ENCODE data around the gene DEFB121.
"Not testable (repeated sequence)": the region's sequence is repeated elsewhere in the genome, so short reads cannot be mapped to it uniquely, and the experiment has no call there.

Gene DEFB121, protein sequence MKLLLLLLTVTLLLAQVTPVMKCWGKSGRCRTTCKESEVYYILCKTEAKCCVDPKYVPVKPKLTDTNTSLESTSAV

DNA sequence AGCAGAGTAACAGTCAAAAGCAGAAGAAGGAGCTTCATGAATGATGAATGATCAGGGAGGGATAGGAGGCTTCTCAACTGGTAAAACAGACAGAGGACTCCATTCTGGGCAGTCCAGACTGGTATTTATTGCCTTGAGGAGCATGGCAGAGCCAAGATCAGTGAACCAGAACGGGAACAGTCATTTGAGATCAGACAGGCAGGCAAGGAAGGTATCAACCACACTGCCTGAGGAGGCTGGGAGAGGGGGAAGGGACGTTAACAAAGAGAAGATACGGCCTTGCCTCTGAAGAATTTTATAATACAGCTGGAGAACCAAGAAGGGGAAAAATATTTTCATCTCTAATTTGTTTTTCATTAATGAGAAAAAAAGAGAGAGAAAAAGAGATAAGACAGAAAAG lies at the start of gene DEFB121:
Gene DEFB121, minus strand, starts transcription at position 101 of the 400 bp plus-strand sequence. Its CDS starts 63 bp downstream, at position 38.
- DNase-seq = no peak

DNA sequence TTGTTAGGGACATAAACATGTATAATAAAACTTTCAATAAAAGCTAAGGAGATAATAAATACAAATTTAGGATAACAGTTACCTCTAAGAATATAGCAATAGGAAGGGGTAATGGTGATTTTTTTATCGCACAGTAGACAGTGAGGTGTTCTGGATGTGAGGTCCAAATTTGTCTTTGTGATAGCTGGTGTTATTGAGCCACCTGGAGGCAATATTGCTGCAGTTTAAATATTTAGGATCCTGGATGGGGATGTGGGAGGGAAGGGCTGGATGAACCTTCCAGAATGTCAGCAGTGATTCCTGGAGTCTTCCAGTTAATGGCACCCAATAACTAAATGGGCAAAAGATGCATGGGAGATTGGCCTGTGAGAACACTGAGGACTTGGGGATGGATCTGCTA lies 48.3 kb upstream of the DEFB121 start:
- DNase-seq = no peak

DNA sequence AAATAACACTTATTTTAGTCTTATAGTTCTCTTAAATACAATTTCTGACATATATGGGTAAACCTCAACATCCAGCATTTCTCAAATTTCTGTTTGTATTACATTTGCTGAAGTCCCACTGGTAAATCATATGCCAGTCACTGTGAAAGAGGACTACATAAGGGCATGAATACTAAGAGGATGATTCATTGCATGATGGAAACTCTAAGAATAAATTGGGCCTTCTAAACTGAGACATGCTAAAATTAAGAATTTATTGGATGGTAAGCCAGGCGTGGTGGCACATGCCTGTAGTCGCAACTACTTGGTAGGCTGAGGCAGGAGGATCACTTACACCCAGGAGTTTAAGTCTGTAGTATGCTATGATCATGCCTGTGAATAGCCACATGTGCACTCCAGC lies 46.6 kb upstream of the DEFB121 start:
- DNase-seq = no peak

DNA sequence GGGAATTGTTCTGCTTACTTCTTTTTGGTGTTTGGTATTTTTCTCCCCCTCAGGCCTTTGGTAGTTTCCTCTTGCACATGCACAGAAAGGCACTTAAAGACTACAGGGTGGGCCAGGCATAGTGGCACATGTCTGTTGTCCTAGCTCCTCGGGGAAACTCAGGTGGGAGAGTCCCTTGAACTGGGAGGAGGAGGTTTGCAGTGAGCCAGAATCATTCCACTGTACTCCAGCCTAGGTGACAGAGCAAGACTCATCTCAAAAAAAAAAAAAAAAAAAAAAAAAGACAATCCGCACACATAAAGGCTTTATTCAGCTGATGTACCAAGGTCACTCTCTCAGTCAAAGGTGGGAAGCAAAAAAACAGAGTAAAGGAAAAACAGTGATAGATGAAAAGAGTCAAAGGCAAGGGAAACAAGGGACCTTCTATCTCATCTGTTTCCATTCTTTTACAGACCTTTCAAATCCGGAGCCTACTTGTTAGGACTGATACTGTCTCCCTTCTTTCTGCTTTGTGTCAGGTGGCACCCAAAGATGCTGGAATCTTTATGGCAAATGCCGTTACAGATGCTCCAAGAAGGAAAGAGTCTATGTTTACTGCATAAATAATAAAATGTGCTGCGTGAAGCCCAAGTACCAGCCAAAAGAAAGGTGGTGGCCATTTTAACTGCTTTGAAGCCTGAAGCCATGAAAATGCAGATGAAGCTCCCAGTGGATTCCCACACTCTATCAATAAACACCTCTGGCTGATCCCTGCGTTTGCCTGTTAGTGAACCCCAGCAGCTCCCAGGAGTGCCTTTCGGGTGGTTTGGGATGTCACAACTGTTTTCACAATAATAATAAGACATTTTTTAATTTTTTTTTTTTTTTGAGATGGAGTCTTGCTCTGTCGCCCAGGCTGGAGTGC lies 43.7 kb upstream of the DEFB121 start:
- no peak for DNase-seq

DNA sequence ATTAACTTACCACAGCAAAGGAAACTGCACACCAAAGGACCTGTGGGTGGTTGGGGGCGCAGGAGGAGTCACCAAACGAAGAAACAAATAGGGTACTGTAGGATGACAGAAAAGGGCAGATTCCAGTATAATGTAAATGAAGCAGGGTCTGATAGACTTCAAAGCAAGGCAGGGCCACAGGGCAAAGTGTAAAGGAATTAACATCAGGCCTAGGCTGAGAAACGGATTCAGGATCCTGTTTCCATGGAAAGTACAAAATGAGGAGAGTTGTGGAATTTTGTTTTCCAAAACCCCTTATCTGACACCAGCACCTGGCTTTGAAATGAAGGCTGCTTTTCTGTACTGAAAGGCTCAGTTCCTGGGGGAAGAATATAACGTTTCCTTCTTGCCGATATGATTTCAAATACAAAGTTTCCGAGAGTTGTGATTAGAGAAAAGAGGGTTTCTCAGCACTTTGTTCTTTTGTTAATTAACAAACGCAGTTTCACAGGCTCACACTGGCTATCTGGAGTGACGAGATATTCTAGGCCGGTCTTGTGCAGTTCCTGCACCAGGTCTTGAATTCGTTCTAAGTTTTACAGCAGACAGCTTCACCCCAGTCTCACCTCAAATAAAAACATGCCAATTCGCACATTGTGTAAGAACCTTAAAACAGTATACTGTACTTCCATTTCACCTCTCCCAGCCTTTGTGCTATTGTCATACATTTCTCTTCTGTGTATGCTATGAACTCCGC lies 40.2 kb upstream of the DEFB121 start:
- DNase-seq = no peak

DNA sequence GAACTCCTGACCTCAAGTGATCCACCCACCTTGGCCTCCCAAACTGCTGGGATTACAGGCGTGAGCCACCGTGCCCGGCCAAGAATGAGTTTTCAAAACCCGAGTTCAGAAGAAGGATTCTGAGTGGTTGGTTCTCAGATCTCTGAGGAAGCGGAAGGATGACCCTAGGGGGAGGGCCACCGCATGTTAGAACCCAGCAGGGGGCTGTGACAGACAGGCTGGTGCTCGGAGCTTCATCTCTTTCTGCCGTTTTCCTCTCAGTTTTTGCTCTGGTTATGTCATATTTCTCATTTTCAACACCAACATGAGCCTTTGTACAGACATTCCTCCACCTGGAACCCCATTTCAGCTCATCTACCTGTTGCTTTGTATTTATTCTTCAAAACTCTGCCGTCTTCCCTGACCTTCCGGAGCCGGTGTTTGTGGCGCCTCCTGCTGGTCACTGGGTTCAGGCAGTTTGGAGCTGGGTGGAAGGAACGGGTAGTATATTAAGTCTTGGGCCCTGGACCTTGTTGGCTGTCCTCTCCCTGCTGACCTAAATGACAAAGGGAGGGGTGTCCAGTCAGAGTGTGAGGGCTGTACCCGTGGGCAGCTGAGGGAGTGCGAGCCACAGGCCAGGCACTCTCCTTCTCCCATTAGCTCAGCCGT lies 34.1 kb upstream of the DEFB121 start, which contains the start of gene DEFB123:
Gene DEFB123, plus strand, starts transcription at position 621 of the 648 bp plus-strand sequence. CDS start 67 bp downstream, outside the sequence.
- peak; percentile 7 for DNase-seq

DNA sequence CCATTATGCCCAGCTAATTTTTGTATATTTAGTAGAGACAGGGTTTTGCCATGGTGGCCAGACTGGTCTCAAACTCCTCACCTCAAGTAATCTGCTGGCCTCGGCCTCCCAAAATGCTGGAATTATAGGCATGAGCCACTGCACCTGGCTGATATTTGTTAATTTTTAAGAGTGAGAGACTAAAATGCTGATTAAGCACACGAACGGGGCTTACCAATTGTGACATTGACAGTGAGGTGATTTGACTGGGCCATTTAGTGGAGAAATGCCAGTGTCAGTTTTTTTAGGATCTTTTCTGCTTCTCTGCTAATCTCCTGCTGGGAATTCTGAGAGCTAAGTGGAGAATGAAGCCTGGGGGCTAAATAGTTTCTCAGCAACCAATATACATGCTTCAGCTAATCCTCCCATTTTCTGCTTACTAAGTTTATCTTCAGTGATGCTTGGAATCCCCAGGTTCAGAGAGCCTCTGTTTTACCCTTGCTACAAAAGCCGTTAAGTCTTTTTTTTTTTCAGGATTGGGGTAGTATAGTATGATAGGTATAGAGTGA lies 24.6 kb upstream of the DEFB121 start:
- DNase-seq = no peak

DNA sequence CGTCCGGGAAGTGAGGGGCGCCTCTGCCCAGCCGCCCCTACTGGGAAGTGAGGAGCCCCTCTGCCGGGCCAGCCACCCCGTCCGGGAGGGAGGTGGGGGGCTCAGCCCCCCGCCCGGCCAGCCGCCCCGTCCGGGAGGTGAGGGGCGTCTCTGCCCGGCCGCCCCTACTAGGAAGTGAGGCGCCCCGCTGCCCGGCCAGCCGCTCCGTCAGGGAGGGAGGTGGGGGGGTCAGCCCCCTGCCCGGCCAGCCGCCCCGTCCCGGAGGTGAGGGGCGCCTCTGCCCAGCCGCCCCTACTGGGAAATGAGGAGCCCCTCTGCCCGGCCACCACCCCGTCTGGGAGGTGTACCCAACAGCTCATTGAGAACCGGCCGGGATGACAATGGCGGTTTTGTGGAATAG lies 21.6 kb upstream of the DEFB121 start:
- not testable (repeated sequence) for DNase-seq

DNA sequence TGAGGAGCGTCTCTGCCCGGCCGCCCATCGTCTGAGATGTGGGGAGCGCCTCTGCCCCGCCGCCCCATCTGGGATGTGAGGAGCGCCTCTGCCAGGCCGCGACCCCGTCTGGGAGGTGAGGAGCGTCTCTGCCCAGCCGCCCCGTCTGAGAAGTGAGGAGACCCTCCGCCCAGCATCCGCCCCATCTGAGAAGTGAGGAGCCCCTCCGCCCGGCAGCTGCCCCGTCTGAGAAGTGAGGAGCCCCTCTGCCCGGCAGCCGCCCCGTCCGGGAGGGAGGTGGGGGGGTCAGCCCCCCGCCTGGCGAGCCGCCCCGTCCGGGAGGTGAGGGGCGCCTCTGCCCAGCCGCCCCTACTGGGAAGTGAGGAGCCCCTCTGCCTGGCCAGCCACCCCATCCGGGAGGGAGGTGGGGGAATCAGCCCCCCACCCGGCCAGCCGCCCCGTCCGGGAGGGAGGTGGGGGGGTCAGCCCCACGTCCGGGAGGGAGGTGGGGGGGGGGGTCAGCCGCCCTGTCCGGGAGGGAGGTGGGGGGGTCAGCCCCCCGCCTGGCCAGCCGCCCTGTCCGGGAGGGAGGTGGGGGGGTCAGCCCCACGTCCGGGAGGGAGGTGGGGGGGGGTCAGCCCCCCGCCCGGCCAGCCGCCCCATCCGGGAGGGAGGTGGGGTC lies 21.0 kb upstream of the DEFB121 start:
- not testable (repeated sequence) for DNase-seq

DNA sequence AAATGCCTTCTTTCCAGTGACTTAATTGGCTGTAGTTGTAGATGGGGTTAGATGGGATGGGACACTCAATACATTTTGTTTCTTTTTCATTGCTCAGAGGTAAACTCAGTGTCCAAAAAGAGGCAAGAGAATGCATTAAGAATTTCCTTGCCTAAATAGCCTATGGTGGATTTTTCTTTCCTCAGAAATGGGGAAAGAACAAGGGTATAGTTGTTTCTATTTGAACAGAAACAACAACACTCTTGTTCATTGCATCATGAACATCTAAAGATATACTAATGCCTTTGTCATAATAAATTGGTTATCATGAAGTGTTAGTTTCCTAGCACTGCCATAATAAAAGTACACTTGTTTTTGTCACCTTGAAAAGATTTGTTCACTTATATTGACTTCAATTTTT lies 19.8 kb upstream of the DEFB121 start:
- DNase-seq = no peak

DNA sequence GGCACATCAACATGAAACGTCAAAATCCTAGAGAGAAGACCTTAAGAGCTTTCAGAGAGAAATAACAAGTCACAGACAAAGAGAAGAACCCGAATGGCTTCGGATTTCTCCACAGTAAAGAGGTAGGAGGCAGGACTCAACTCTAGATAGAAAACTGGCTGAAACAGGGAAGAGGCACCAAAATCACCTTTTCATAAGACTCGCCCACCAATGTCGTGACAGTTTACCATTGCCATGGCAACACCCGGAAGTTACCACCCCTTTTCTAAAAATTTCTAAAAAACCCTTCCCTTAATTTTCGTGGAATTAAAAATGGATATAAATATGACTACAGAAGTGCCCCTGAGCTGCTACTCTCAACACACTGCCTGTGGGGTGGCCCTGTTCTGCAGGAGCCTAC lies 12.3 kb upstream of the DEFB121 start:
- DNase-seq = no peak

DNA sequence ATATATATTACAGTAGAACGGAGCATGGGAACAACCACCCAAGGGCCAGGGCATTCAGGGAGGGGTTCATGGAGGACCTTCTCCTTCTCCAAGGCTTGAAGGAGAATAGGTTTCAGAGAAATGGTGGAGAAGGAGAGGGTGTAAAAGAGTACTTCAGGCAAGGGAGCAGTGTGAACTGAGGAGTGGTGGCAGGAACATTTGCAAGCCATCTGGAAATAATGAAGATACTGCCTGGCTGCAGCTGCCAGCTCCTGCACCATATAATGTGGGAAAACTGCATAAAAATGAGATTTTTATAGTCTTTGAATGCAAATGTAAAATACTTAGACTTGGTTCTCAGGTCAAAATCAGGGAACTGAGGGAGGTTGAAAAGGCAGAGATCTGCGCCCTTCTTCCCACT lies 9.6 kb upstream of the DEFB121 start:
- DNase-seq = no peak

DNA sequence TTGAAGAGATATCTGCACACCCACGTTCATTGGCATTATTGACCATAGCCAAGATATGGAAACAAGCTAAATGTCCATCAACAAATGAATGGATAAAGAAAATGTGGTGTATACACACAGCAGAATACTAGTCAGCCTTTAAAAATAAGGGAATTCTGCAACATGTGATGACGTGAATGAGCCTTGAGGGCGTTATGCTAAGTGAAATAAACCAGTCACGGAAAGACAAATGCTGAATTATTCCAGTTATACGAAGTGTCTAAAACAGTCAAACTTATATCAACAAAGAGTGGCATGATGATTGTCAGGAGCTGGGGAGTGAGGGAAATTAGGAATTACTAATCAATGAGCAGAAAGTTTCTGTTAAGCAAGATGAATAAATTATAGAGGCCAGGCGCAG lies 8.4 kb upstream of the DEFB121 start:
- DNase-seq = no peak

DNA sequence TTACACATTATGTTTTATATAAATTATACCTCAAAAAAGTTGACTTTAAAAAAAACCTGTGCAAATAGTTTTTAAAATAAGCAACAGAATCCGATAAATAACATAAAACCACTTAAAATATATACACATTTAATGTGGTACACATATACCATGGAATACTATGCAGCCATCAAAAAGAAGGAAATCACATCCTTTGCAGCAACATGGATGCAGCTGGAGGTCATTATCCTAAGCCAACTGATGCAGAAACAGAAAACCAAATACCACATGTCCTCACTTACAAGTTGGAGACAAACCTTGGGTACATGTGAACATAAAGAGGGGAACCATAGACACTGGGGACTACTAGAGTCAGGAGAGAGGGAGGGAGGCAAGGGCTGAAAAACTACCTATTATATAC lies 4.0 kb upstream of the DEFB121 start:
- DNase-seq = no peak

DNA sequence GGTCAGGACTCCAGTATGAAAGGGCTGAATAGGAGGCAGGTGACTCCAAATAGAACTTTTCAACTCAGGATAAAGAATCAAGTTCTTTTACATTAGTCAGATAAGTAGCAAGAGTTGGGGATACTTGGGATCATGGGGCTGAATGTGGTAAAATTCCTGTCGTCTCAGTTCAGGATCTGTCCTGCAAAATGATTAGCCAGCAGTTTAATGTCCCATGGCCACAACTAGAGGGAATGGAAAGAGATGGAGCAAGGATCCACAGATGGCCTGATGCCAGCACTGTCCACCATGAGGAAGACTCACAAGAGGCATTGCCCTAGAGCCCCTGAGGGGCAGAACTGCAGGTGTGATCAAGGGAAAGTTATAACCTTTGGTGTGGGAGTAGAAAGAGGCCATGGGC lies 2.1 kb downstream of the DEFB121 start:
- DNase-seq = no peak

DNA sequence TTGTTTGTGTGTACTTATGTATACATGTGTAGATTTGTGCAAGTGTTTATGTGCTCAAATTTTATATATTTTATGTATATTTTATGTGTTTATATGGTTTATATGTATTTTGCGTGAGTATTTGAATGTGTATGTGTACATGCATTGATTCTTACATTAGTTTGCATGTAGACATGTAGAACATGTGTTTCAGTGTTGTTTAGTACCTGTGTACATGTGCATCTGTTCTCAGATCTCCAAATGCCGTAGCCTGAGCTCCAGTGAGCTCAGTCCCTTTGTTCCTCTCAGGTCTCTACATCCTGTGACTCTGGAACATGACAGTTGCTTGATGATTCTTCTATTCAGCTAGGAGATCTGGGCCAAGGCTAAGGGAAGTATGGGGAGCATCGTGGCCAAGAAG lies 11.1 kb downstream of the DEFB121 start:
- no peak for DNase-seq

DNA sequence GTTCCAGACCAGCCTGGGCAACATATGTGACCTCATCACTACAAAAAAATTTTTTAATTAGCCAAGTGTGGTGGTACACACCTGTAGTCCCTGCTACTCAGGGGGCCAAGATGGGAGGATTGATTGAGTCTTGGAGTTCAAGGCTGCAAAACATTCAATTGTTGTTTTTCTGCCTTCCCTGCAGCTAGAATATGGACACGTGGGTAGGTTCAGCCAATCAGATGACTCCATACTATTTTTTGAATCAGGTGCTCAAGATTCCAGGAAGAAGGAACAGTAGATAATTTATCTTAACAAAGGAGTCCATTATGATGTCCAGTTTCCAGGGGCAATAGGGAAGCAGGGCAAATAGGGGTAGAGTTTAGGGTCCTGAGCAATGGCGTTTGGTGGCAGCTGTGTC lies 13.2 kb downstream of the DEFB121 start:
- no peak for DNase-seq

DNA sequence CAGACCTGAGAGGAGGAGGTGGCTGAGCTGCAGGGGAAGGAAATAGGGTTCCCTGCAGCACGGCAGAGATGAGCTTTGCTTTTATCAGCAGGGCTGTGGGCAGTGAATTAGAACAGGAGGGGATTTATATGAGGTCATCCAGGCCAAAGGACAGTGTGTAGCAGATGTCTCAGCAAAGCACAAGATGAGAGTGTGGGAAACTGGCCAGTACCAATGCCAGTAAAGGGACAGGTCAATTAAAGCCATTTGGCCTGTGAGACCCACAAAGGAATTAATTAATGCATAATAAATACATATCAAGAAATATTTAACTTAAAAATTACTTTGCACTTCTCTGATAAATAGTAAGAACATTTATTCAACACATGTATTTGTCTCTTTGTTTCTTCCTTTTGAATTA lies 15.5 kb downstream of the DEFB121 start, which contains the start of gene DEFB119:
Gene DEFB119, minus strand, starts transcription at position 101 of the 400 bp plus-strand sequence. CDS start 107 bp downstream, outside the sequence.
- DNase-seq = no peak

DNA sequence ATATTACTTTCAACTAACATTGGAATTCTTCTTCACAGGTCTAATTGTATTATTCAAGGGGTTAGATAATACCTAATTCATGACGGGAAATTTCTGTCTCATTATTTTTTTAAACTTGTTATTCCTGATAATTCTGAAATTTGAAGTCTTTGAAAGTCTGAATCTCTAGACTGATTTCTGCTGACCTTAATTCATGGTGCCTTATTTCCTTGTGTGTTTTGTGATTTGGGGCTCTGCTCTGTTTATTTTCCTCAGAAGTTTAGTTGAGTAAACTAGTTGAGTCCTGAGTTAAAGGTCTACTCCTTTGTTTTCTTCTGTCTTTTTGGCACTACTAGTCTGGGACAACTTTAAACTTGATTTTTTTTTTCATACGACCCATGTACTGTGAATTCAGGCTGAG lies 31.7 kb downstream of the DEFB121 start:
- no peak for DNase-seq

DNA sequence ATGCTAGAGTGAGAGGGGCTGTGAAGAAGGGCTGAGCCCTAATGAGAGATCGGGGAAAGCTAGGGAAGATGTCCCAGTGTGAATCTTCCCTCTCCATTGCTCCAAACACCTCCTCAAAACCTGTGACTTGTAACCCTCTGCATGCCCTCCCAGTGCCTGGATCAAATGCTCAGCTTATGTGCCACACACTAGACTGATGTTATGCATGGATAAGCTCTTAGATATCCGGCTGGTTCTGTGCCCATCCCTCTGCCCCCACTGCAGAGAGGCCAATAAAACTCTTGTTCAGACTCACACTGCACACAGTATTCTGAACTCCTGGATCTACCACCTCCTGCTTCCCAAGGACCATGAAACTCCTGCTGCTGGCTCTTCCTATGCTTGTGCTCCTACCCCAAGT lies 37.7 kb downstream of the DEFB121 start, which contains the start of gene DEFB118:
Gene DEFB118, plus strand, starts transcription at position 301 of the 400 bp plus-strand sequence. Its CDS starts 50 bp downstream, at position 351.
- no peak for DNase-seq

DNA sequence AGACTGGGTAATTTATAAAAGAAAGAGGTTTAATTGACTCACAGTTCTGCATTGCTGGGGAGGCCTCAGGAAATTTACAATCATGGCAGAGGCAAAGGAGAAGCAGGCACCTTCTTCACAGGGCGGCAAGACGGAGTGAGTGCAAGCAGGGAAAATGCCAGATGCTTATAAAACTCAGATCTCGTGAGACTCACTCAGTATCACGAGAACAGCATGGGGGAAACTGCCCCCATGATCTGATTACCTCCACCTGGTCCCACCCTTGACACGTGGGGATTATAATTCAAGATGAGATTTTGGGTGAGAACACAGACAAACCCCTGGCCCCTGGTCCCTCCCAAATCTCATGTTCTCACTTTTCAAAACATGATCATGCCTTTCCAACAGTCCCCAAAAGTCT lies 41.7 kb downstream of the DEFB121 start:
- not testable (repeated sequence) for DNase-seq

DNA sequence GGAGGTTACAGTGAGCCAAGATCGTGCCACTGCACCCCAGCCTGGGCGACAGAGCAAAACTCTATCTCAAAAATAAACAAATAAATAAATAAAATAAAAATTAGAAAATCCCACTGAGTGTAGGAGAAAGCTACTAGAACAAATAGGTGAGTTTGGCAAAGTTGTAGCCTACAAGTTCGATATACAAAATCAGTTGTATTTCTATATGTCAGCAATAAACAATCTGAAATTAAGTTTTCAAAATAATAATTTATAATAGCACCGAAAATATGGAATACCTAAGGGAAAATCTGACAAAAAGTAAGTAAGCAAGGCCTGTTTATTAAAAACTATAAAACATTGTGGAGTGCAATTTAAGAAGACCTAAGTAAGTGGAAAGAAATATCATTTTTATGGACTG lies 42.7 kb downstream of the DEFB121 start:
- DNase-seq = no peak

All from stimulated activated CD4-positive, alpha-beta T cell treated with anti-CD3 and anti-CD28 coated beads, Interleukin-1b, Interleukin-23, amount 100 ng/mL, for 48 hours (primary cell).